GM18517 (cell line): ENCODE results near the gene LRIT2.

Source experiments
- ATAC-seq: cut with Tn5 transposase; IDR thresholded peaks from one replicate; pipeline ENCODE4 v1.9.1; 2021; ENCODE audit warnings: mild to moderate bottlenecking, moderate library complexity; ENCODE audit not compliant: unreplicated experiment

LRIT2 gene

GRCh38 chr10:84208023-84208422 lies 17.3 kb downstream of the LRIT2 start:
- no peak for ATAC-seq

DNA sequence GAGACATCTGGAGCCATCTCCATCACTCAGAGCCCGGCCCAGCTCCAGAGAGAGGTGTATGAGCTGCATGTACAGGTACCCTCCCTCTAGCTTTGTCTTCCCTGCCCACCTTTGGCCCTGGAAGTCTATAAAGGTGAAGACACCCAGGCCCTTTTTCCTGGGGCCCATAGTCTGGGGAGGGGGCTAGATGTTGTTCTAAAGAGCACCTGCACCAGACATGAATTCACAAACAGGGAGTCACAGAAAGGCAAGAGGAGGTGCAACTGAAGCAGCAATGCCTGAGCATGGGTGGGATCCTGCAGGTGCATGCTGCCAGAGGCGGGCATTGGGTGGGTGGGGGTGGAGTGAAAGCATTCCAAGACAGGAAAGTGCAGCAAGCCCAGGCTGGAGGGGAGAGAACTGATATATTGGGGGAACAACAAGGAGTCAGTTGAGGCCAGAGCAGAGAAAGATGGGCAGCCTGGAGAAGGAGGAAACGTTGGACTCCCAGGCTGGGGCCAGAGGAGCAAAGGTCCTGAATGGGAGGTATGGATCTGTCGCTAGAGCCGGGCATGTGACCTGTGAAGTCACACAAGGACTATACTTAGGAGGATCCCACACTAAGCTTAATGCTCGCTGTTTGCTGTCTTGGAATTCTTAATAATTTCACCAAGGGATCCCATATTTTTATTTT lies 19.4 kb downstream of the LRIT2 start:
- no peak for ATAC-seq

DNA sequence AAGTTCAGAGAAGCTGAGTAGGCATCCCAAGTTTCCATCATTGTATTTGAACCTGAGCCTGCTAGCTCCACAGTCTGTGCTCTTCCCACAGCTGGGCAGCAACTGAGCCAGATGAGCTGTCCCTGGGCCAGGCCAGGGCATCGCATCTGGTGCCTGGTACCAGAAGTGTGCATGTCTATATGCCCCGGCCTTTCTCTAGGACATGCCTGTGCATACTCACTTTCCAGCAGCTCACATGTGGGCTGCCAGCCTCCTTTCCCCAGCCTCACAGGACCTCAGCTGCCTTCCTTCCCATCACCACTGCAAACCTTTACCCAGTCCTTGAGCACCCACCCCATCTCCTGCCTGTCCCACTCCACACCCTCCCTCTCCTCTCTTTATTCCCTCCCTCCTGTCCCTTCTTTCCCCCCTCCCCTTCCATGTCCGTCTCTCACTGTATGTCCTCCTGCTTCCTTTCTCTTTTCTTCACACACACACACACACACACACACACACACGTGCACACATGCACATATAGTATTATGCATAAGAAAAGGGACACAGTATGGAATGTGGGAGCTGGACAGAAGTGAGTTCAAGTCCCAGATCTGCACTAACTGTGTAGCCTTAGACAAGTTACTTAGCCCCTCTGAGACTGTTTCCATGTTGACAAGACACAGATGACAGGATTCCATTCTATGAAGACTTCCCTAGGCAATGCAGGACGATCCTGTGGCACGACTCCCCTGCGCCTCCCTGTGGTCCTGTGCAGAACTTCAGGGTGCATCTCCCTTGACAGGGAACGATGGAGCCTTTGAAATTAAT lies 20.1 kb downstream of the LRIT2 start:
- peak; percentile 80 for ATAC-seq

DNA sequence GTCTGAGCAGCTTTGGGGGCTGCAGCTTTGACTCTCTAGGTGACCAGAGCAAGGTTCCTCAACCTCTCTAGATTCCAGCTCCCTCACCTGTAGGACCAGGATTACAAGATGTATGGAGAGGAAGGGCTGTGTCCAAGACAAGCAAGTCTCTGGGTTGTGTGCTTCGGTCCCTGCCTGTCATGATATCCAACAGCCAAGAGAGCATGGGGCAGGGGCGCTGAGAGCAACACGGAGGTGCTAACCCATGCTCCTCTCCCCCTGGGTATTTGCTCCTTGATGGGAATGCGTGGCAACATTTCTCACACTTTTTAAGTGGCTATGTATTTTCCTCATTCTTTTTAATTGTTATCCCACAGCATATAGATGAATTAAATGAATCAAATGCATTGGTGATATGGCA lies 20.7 kb downstream of the LRIT2 start:
- ATAC-seq = no peak

GRCh38 chr10:84204122-84204521 lies 21.2 kb downstream of the LRIT2 start:
- ATAC-seq = no peak

DNA sequence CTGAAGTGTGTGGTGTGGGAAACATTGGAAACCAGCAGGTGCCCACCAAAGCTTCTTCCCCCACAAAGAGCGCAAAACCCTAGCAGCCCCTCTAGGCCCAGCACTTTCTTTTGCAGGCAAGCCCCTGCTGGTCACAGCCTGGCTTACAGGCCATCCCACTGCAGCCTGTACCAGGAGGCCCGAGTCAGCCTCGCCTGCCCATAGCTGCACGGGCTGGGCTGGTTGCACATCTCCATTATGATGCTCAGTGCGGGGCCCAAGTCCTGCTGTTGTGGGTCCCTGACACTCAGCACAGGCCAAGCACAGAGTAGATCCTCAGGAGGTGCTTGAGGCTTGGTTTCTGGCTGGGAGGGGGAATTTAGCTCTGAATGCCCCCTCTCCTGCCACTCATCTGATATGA lies 23.0 kb downstream of the LRIT2 start:
- ATAC-seq = no peak

- ATAC-seq = no peak
Measured at GRCh38 chr10:84201682-84202081, 23.7 kb downstream of the LRIT2 start.

DNA sequence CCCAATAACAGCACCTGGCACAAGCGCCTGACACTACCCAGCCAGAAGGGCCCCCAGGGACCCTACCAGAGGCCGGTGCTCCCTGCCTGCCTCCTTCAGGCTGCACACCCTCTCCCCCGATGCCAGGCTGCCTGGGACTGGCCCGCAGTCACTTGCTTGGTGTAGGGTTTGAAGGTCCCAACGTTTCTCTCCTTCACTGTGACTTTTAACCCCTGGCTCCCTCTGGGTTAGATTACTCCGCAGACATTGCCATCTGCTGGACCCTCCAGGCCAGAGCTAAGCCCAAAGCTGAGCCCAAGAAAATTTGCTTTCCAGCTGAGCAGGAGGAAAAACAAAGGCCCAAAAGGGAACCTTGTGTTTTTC lies 24.1 kb downstream of the LRIT2 start:
- no peak for ATAC-seq

DNA sequence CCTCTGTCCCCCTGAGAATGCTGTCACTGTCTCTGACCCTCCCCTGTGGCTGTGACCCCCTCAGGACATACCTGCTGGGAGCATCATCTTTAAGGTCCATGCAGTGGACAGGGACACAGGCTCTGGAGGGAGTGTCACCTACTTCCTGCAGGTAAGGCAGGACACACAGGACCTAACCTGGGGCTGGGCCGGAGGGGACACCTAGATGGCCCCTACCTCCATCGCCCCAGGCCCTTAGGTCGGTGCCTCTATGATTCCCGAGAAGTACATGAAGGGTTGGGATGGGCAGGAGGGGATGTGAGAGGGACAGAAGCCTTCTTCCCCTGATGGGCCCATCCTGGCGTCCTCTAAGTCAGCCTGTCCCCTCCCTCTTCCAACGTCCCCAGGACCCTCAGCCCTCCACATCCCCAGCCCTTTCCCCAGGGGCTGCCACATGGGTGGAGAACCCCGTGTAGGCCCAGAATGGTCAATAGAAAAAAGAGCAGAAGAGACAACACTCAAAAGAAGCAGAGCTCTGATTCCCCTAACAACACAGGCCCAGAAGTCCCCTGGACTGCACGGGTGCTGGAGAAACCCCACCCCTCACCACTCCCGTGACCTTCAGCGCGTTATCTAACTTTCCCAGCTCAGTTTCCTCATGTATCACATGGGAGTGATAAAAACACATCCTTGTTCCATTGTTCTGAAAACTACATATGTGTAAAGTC lies 24.7 kb downstream of the LRIT2 start:
- ATAC-seq = no peak

DNA sequence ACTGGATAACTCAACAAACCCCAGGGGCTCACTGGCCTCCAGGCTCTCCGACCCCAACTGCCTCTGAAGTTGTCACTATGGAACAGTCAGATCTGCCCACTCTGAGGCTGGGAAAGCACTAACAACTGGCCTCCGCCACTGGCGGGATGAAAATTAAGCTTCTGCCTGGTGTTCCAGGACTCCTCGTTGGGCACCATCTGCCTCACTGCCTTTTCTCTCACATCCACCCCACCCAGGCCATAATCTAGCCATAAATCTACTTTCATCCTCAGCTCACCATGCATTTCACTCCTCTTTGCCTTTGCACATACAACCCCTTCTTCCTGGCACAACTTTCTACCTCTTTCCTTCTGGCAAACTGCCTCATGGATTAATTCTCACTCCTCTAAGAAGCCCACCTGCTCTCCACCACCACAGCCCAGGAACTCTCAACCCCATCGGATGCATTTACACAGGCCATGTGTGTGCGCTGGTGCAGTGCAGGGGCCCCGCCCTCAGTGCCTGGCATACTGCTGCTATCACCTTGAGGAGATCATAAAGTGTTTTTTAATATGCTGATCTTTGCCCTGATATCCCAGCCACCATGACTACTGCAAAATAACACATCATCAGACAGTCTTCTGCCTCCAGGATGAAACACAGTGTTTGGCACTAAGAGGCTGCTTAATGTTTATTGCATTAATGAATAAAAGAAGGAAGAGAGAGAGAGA lies 27.0 kb downstream of the LRIT2 start:
- no peak for ATAC-seq

GRCh38 chr10:84197643-84198042 lies 27.7 kb downstream of the LRIT2 start:
- ATAC-seq = no peak

GRCh38 chr10:84196941-84197340 lies 28.4 kb downstream of the LRIT2 start:
- ATAC-seq = no peak

GRCh38 chr10:84196083-84196482 lies 29.3 kb downstream of the LRIT2 start:
- ATAC-seq = no peak

DNA sequence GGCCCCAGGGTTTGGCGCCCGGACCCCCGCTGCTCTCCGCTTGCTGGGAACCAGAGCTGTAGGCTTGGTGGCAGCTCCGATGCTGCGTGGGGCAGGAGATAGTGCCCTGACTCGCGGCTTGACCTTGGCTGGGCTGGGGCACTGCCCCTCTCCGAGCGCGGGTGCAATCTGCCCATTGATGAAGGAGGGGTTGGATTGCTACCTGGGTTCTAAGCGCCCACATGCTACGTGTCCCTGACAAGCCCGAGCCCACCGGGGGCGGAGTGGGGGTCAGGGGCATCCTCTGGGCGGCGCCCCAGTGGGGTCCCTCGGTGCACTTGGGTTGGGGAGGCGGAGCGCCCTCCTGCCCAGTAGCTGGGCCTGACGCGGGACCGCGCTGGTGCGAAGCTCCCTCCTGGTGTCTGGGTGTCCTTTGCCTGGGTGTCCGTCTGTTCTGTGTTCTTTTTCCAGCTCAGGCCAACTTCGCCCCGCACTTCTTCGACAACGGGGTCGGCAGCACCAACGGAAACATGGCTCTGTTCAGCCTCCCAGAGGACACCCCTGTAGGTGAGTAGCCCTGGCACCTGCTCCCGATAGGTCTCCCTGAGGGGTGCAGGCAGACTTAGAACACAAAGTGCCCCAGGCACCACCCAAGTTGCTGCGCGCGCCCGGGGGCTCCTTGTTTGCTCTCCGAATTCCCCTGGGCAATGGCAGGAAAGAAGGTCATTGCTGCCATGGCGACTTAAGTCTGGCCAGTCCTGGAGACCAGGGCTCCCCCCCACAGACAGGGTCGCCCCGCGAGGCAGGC lies 30.1 kb downstream of the LRIT2 start:
- ATAC-seq = no peak

DNA sequence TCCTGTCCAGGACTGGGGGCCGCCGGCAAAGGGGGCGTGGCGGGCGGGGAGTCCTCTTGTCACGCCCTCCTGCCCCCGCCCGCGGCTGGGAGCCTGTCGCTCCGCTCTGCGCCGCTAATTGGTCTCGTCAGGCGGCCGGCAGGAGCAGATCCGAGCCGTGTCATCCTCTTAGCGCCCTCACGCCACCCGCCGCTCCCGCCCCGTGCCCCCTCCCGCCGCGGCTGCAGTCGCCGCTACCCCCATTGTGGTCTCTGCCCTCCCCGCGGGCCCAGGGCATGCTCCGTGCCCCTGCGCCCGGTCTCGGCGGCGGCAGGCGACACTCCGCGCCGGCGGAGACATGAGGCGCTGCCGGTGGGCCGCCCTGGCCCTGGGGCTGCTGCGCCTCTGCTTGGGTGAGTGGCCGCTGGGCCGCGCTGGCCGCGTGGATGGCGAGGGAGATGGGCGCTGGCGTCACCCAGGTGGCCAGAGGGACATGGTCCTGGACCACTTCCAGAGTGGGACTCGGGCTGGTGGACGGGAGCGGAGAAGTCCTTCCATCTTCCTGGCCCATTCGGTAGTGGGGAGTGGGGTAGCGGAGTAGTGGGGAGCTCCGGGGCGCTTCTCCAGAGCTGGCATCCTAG lies 30.8 kb downstream of the LRIT2 start, which contains the start of gene CDHR1:
TSS of gene CDHR1 (plus strand) at position 114 of the 620 bp plus-strand sequence. CDS start at position 338, 224 bp downstream.
- ATAC-seq = peak; percentile 67

DNA sequence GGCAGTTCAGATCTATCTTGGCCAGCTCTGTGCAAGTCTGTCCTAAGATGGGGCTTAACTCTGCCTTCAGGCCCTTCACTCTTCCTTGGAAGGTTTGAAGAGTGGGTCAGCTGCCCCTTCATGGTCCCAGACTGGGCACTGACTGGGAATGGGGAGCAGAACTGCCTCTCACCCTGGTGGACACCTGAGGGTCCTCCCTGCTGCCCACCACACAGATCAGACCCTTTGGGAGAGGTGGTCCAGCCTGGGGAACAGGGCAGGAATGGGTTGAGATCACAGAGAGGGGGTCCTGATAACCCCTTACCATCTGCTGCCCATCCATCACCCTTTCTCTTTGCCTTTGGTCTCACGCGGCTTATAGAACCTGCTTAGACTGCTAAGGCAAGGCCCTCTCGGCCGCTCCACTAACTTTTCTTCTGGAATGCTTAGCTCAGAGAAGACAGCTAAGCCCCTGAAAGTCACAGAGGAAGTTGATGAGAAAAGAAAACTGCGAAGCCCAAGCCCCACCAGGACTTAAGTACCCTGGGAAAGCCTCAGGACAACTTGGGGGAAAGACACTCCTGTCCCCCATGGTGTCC lies 31.4 kb downstream of the LRIT2 start:
- ATAC-seq = no peak

DNA sequence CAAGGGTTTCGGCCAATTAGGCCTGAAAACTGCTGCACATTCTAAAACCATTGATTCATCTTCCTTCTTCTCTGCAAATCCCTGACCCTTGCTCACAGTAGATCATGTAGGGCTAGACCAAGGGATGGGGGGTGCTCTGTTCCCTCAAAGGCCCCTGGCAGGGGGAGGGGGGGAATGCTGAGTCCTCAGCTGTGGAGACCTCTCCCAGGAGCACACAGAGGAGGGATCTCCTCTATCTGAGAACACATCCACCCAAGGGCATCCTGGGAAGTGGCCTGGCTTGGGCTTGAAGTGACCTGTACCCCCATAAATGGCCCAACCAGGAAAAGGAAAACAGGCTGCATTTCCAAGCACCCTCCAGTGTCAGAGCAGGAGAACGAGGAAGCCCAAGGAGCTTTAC lies 32.0 kb downstream of the LRIT2 start:
- no peak for ATAC-seq

GRCh38 chr10:84191106-84191505 lies 34.2 kb downstream of the LRIT2 start:
- ATAC-seq = no peak

DNA sequence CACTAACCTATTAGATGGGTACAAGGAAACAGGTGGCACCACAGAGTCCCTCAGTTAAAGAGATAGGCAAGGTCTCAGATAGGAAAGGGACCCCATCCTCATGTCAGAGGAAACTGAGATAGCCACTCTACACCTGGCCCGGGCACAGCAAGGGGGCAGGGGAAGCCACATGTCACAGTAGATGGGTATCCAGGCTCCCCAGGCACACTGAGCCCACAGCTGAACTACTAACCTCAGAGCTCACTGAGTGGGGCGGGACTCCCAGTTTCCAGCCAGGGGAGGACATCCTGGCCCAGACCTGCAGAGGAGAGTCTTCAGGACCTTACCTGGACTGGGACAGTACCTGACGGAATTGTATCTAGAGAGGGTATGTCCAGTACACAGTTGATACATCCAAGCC lies 34.7 kb downstream of the LRIT2 start:
- no peak for ATAC-seq

- ATAC-seq = no peak
Measured at GRCh38 chr10:84188815-84189214, 36.5 kb downstream of the LRIT2 start.
